ENCODE results near the gene RHBDL1. TPM values are rescaled to one million over a fixed set of nuclear protein-coding genes. Genes with fewer than 3 reads are reported as not detected.

The RHBDL1 gene
- total and polyA plus RNA-seq, 9 of the 15 experiments (the other 6 are each of a cell fraction or from before 2014, with no cell fraction given) = 0.03 to 5.6 (median 1.3) TPM; not detected in 1

DNA sequence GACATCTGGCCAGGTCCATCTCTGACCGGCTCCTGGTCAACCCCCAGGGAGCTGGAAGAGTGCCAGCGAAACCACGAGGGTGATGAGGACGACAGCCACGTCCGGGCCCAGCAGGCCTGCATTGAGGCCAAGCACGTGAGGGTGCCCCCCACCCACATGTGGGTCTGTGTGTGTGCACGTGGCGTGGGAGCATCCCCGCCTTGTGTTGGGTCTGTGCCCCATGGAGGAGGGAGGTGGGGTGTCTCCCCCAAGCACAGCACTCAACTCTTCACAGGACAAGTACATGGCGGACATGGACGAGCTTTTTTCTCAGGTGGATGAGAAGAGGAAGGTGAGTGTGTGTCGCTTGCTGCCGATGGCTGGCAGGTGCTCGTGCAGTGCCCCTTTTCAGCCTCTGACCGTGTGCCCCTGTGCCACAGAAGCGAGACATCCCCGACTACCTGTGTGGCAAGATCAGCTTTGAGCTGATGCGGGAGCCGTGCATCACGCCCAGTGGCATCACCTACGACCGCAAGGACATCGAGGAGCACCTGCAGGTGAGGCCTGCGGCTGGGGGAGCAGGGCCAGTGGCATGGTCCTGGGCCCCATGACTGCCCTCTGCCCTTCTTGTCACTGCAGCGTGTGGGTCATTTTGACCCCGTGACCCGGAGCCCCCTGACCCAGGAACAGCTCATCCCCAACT, 6.4 kb downstream of the RHBDL1 start (continued):
- no peak for TF ChIP-seq NONO (IDR thresholded peaks at IDR 0.05; ENCODE audit: low read depth in 2 of 2, low read length in 1 of 2)
- TF ChIP-seq SUPT5H (IDR thresholded peaks at IDR 0.05) = 0 out of 2 replicates have a peak, but pooled peaks have one; percentile 14
- TF ChIP-seq KLF10 (CRISPR knock-in tag; IDR thresholded peaks at IDR 0.05) = no peak
- no peak for TF ChIP-seq MED1 (CRISPR knock-in tag; IDR thresholded peaks at IDR 0.05; ENCODE audit: borderline replicate concordance)
- TF ChIP-seq NR4A1 (CRISPR knock-in tag; IDR thresholded peaks at IDR 0.05) = no peak
- no peak for TF ChIP-seq NR4A1 (tag; IDR thresholded peaks at IDR 0.05)
- TF ChIP-seq, protein P1, sequence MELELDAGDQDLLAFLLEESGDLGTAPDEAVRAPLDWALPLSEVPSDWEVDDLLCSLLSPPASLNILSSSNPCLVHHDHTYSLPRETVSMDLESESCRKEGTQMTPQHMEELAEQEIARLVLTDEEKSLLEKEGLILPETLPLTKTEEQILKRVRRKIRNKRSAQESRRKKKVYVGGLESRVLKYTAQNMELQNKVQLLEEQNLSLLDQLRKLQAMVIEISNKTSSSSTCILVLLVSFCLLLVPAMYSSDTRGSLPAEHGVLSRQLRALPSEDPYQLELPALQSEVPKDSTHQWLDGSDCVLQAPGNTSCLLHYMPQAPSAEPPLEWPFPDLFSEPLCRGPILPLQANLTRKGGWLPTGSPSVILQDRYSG (tag; conservative IDR thresholded peaks at IDR 0.05; ENCODE audit: low read depth) = no peak
- no peak for TF ChIP-seq PTRF (tag; IDR thresholded peaks at IDR 0.05)
- TF ChIP-seq ZNF551 (CRISPR knock-in tag; IDR thresholded peaks at IDR 0.05) = no peak
- TF ChIP-seq BCOR (IDR thresholded peaks at IDR 0.05) = no peak
- TF ChIP-seq, protein P2, sequence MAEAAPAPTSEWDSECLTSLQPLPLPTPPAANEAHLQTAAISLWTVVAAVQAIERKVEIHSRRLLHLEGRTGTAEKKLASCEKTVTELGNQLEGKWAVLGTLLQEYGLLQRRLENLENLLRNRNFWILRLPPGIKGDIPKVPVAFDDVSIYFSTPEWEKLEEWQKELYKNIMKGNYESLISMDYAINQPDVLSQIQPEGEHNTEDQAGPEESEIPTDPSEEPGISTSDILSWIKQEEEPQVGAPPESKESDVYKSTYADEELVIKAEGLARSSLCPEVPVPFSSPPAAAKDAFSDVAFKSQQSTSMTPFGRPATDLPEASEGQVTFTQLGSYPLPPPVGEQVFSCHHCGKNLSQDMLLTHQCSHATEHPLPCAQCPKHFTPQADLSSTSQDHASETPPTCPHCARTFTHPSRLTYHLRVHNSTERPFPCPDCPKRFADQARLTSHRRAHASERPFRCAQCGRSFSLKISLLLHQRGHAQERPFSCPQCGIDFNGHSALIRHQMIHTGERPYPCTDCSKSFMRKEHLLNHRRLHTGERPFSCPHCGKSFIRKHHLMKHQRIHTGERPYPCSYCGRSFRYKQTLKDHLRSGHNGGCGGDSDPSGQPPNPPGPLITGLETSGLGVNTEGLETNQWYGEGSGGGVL (CRISPR knock-in tag; IDR thresholded peaks at IDR 0.05) = no peak
- no peak for TF ChIP-seq ZNF239 (CRISPR knock-in tag; IDR thresholded peaks at IDR 0.05)
- no peak for TF ChIP-seq NCOA2 (IDR thresholded peaks at IDR 0.05; ENCODE audit: partially characterized antibody in 2 of 2)
- TF ChIP-seq SREBF1 (IDR thresholded peaks at IDR 0.05; ENCODE audit: borderline replicate concordance, low read depth, low read length) = no peak
- TF ChIP-seq ZNF146 (CRISPR knock-in tag; IDR thresholded peaks at IDR 0.05; ENCODE audit: unreplicated experiment) = no peak
- TF ChIP-seq MXI1 (IDR thresholded peaks at IDR 0.05; ENCODE audit: low read depth, low read length) = no peak
- TF ChIP-seq HCFC1 (IDR thresholded peaks at IDR 0.05; ENCODE audit: low read depth, low read length) = no peak
- no peak for TF ChIP-seq EGR1 (conservative IDR thresholded peaks at IDR 0.05)
- TF ChIP-seq, protein P3, sequence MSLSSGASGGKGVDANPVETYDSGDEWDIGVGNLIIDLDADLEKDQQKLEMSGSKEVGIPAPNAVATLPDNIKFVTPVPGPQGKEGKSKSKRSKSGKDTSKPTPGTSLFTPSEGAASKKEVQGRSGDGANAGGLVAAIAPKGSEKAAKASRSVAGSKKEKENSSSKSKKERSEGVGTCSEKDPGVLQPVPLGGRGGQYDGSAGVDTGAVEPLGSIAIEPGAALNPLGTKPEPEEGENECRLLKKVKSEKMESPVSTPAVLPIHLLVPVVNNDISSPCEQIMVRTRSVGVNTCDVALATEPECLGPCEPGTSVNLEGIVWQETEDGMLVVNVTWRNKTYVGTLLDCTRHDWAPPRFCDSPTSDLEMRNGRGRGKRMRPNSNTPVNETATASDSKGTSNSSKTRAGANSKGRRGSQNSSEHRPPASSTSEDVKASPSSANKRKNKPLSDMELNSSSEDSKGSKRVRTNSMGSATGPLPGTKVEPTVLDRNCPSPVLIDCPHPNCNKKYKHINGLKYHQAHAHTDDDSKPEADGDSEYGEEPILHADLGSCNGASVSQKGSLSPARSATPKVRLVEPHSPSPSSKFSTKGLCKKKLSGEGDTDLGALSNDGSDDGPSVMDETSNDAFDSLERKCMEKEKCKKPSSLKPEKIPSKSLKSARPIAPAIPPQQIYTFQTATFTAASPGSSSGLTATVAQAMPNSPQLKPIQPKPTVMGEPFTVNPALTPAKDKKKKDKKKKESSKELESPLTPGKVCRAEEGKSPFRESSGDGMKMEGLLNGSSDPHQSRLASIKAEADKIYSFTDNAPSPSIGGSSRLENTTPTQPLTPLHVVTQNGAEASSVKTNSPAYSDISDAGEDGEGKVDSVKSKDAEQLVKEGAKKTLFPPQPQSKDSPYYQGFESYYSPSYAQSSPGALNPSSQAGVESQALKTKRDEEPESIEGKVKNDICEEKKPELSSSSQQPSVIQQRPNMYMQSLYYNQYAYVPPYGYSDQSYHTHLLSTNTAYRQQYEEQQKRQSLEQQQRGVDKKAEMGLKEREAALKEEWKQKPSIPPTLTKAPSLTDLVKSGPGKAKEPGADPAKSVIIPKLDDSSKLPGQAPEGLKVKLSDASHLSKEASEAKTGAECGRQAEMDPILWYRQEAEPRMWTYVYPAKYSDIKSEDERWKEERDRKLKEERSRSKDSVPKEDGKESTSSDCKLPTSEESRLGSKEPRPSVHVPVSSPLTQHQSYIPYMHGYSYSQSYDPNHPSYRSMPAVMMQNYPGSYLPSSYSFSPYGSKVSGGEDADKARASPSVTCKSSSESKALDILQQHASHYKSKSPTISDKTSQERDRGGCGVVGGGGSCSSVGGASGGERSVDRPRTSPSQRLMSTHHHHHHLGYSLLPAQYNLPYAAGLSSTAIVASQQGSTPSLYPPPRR (CRISPR knock-in tag; IDR thresholded peaks at IDR 0.05; ENCODE audit: borderline replicate concordance) = no peak
- TF ChIP-seq ZBTB1 (CRISPR knock-in tag; IDR thresholded peaks at IDR 0.05; ENCODE audit: borderline replicate concordance, low read depth) = no peak
- TF ChIP-seq HMGN3 (IDR thresholded peaks at IDR 0.05; ENCODE audit: borderline replicate concordance, extremely low read depth, insufficient read length, low read depth, low read length) = no peak
- no peak for TF ChIP-seq GATAD2A (IDR thresholded peaks at IDR 0.05)

Data from K562 (cell line).